Measurements from ENCODE around the gene TAF1A.

- TF ChIP-seq EZH2phosphoT487 (IDR thresholded peaks at IDR 0.05; ENCODE audit: insufficient read depth, low read depth) (no peak), EZH2 (IDR thresholded peaks at IDR 0.05; ENCODE audit: insufficient read depth, poor library complexity, severe bottlenecking) (no peak)
Observed at GRCh38 chr1:222583079-222583478, 6.7 kb downstream of the TAF1A start.
